HEK293 (cell line): ENCODE data around the gene KIAA0825.

Experiments
- CTCF ChIA-PET: fragments of 350-600 bp; formaldehyde crosslinking; extraction: SDS; loops from one replicate; lab custom pipeline; 2021; ENCODE audit warnings: antibody characterized with exemption; lab: Yijun Ruan, JAX
- POLR2A ChIA-PET: fragments of 300-600 bp; formaldehyde crosslinking; extraction: SDS; loops from one replicate; lab custom pipeline; 2020; ENCODE audit warnings: antibody characterized with exemption, inconsistent platforms; lab: Yijun Ruan, JAX
- H3K27ac ChIP-seq: fragments of 200-500 bp; sonication (Bioruptor generic); 2 replicates; pipeline ENCODE4 v1.5.1; 2014; ENCODE audit warnings: low read depth, low read length, control low read depth, inconsistent platforms; ENCODE audit errors: extremely low read depth
- H3K36me3 ChIP-seq, 2 experiments: fragments of 200-500 bp in 1 of 2; sonication (Bioruptor generic) in 1 of 2; 1 replicate in 1 of 2; 2 replicates in 1 of 2; pipeline ENCODE4 v1.5.1; 2014 to 2017; ENCODE audit warnings: inconsistent platforms in 2 of 2, low read length in 2 of 2; ENCODE audit not compliant: control insufficient read depth in 2 of 2, insufficient read depth in 1 of 2
- H3K4me1 ChIP-seq: fragments of 200-500 bp; sonication (Bioruptor generic); 2 replicates; pipeline ENCODE4 v1.5.1; 2014; ENCODE audit warnings: mild to moderate bottlenecking, low read length, inconsistent platforms; ENCODE audit not compliant: control insufficient read depth, insufficient read depth
- H3K4me3 ChIP-seq: 2 replicates; pipeline ENCODE4 v1.5.1; 2011; ENCODE audit warnings: low read depth, mild to moderate bottlenecking, control low read depth, low read length, moderate library complexity
- H3K9me3 ChIP-seq: fragments of 200-500 bp; sonication (Bioruptor generic); 2 replicates; pipeline ENCODE4 v1.5.1; 2014; ENCODE audit warnings: low read depth, low read length, inconsistent platforms; ENCODE audit not compliant: control insufficient read depth, insufficient read depth
- BCL11A ChIP-seq: fragments of 450-650 bp; formaldehyde crosslinking; IDR thresholded peaks from 2 replicates; pipeline ENCODE4 v1.5.1; 2016; ENCODE audit warnings: low read depth, missing biosample characterization, missing genetic modification characterization
- GLI4 ChIP-seq: fragments of 450-650 bp; formaldehyde crosslinking; IDR thresholded peaks from 2 replicates; pipeline ENCODE4 v1.5.1; 2016; ENCODE audit warnings: missing biosample characterization, missing genetic modification characterization
- ZNF121 ChIP-seq: fragments of 450-650 bp; formaldehyde crosslinking; IDR thresholded peaks from 2 replicates; pipeline ENCODE4 v1.5.1; 2016; ENCODE audit warnings: missing biosample characterization, missing genetic modification characterization
- ZNF157 ChIP-seq: fragments of 450-650 bp; formaldehyde crosslinking; IDR thresholded peaks from 2 replicates; pipeline ENCODE4 v1.5.1; 2016; ENCODE audit warnings: missing biosample characterization, missing genetic modification characterization
- ZNF19 ChIP-seq: fragments of 450-650 bp; formaldehyde crosslinking; IDR thresholded peaks from 2 replicates; pipeline ENCODE4; 2016; ENCODE audit warnings: missing biosample characterization, missing genetic modification characterization, low read depth
- ZNF280C ChIP-seq: fragments of 450-650 bp; formaldehyde crosslinking; IDR thresholded peaks from 2 replicates; pipeline ENCODE4 v1.5.1; 2016; ENCODE audit warnings: missing biosample characterization, missing genetic modification characterization
- ZNF311 ChIP-seq: fragments of 450-650 bp; formaldehyde crosslinking; IDR thresholded peaks from 2 replicates; pipeline ENCODE4 v1.5.1; 2017; ENCODE audit warnings: missing biosample characterization, missing genetic modification characterization, borderline replicate concordance
- ZNF362 ChIP-seq: fragments of 450-650 bp; formaldehyde crosslinking; IDR thresholded peaks from 2 replicates; pipeline ENCODE4 v1.5.1; 2016; ENCODE audit warnings: missing biosample characterization, missing genetic modification characterization
- ZNF394 ChIP-seq: fragments of 450-650 bp; formaldehyde crosslinking; IDR thresholded peaks from 2 replicates; pipeline ENCODE4 v1.5.1; 2016; ENCODE audit warnings: missing biosample characterization, missing genetic modification characterization, mild to moderate bottlenecking, moderate library complexity, borderline replicate concordance
- ZNF404 ChIP-seq: fragments of 450-650 bp; formaldehyde crosslinking; IDR thresholded peaks from 2 replicates; pipeline ENCODE4 v1.5.1; 2017; ENCODE audit warnings: missing biosample characterization, missing genetic modification characterization
- ZNF837 ChIP-seq: fragments of 450-650 bp; formaldehyde crosslinking; IDR thresholded peaks from 2 replicates; pipeline ENCODE4 v1.5.1; 2016; ENCODE audit warnings: missing biosample characterization, missing genetic modification characterization
- TF ChIP-seq, protein P1 (sequence below): fragments of 450-650 bp; formaldehyde crosslinking; IDR thresholded peaks from 2 replicates; pipeline ENCODE4 v1.5.1; 2016; ENCODE audit warnings: missing biosample characterization, missing genetic modification characterization
- TF ChIP-seq, protein P2 (sequence below): fragments of 450-650 bp; formaldehyde crosslinking; IDR thresholded peaks from 2 replicates; pipeline ENCODE4 v1.5.1; 2016; ENCODE audit warnings: missing biosample characterization, missing genetic modification characterization
- TF ChIP-seq, protein P3 (sequence below): fragments of 450-650 bp; formaldehyde crosslinking; IDR thresholded peaks from 2 replicates; pipeline ENCODE4 v1.5.1; 2017; ENCODE audit warnings: missing biosample characterization, missing genetic modification characterization

Gene KIAA0825

DNA sequence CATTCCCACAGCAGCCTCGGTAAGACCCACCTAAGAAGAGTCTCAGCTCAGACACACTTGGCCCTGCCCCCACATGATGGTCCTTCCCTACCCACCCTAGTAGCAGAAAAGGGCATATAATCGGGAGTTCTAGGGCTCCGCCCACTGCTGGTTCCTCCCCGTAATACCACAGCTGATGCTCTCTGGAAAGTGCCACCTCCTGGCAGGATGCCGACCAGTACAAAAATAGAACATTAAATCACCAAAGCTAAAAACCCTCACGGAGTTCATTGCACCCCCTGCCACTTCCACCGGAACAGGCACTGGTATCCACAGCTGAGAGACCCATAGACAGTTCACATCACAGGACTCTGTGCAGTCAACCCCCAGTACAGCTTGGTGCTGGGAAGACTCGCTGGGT is 271.3 kb downstream of the KIAA0825 start (continued):
- TF ChIP-seq, protein P1, sequence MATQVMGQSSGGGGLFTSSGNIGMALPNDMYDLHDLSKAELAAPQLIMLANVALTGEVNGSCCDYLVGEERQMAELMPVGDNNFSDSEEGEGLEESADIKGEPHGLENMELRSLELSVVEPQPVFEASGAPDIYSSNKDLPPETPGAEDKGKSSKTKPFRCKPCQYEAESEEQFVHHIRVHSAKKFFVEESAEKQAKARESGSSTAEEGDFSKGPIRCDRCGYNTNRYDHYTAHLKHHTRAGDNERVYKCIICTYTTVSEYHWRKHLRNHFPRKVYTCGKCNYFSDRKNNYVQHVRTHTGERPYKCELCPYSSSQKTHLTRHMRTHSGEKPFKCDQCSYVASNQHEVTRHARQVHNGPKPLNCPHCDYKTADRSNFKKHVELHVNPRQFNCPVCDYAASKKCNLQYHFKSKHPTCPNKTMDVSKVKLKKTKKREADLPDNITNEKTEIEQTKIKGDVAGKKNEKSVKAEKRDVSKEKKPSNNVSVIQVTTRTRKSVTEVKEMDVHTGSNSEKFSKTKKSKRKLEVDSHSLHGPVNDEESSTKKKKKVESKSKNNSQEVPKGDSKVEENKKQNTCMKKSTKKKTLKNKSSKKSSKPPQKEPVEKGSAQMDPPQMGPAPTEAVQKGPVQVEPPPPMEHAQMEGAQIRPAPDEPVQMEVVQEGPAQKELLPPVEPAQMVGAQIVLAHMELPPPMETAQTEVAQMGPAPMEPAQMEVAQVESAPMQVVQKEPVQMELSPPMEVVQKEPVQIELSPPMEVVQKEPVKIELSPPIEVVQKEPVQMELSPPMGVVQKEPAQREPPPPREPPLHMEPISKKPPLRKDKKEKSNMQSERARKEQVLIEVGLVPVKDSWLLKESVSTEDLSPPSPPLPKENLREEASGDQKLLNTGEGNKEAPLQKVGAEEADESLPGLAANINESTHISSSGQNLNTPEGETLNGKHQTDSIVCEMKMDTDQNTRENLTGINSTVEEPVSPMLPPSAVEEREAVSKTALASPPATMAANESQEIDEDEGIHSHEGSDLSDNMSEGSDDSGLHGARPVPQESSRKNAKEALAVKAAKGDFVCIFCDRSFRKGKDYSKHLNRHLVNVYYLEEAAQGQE (tag by site-specific recombination) = no peak
- TF ChIP-seq ZNF394 = no peak
- no peak for TF ChIP-seq ZNF280C (tag by site-specific recombination)
- TF ChIP-seq ZNF404 (tag by site-specific recombination) = no peak
- TF ChIP-seq ZNF157 (tag by site-specific recombination) = no peak
- no peak for TF ChIP-seq ZNF19 (tag by site-specific recombination)
- TF ChIP-seq, protein P2, sequence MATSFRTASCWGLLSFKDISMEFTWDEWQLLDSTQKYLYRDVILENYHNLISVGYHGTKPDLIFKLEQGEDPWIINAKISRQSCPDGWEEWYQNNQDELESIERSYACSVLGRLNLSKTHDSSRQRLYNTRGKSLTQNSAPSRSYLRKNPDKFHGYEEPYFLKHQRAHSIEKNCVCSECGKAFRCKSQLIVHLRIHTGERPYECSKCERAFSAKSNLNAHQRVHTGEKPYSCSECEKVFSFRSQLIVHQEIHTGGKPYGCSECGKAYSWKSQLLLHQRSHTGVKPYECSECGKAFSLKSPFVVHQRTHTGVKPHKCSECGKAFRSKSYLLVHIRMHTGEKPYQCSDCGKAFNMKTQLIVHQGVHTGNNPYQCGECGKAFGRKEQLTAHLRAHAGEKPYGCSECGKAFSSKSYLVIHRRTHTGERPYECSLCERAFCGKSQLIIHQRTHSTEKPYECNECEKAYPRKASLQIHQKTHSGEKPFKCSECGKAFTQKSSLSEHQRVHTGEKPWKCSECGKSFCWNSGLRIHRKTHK = no peak
- no peak for TF ChIP-seq GLI4

DNA sequence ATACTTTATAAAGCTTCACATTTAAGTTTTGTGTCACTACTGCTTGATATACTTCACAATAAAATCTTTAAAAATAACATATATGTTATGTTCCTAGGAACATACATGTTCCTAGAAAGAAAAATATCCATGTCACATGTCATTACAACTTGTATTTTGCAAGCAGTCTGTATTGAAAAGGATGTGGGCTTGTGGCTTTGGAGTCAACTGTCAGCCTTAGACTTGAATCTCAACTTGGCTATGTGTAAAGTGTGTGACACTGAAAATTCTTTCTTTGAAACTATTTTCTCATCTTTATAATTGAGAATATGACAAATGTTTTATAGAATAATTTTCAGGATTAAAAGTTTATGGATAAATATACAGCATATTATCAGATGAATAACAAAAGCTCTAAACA is 273.1 kb downstream of the KIAA0825 start:
- CTCF ChIA-PET = no interaction called here
- POLR2A ChIA-PET = no interaction called here
- Histone ChIP-seq H3K27ac (no peak overlapping the region), H3K9me3 (no peaks in the 10 kb centered on the region; the same call in 1 of the 2 replicates), H3K4me1 (no peaks in the 10 kb centered on the region), H3K4me3 (no peak overlapping the region), H3K36me3 (no peaks in the 10 kb centered on the region)
- TF ChIP-seq ZNF311 (tag by site-specific recombination) = no peak
- TF ChIP-seq, protein P3, sequence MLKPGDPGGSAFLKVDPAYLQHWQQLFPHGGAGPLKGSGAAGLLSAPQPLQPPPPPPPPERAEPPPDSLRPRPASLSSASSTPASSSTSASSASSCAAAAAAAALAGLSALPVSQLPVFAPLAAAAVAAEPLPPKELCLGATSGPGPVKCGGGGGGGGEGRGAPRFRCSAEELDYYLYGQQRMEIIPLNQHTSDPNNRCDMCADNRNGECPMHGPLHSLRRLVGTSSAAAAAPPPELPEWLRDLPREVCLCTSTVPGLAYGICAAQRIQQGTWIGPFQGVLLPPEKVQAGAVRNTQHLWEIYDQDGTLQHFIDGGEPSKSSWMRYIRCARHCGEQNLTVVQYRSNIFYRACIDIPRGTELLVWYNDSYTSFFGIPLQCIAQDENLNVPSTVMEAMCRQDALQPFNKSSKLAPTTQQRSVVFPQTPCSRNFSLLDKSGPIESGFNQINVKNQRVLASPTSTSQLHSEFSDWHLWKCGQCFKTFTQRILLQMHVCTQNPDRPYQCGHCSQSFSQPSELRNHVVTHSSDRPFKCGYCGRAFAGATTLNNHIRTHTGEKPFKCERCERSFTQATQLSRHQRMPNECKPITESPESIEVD = no peak
- no peak for TF ChIP-seq ZNF121 (tag by site-specific recombination)
- no peak for TF ChIP-seq BCL11A

- ChIA-PET POLR2A (no interaction called here), CTCF (no interaction called here)
- Histone ChIP-seq H3K9me3 (no peaks in the 10 kb centered on the region), H3K36me3 (no peaks in the 10 kb centered on the region), H3K4me1 (no peaks in the 10 kb centered on the region), H3K27ac (no peak overlapping the region), H3K4me3 (no peak overlapping the region)
- TF ChIP-seq ZNF837 (tag by site-specific recombination) (no peak), ZNF362 (tag by site-specific recombination) (no peak)
Observed at GRCh38 chr5:94337617-94338016, 280.8 kb downstream of the KIAA0825 start.
